Measurements from ENCODE around the gene XKR8. TPM values are rescaled to one million over a fixed set of nuclear protein-coding genes. Genes with fewer than 3 reads are reported as not detected.

XKR8 gene
- total RNA-seq, 1 donor from 2014 or later, result 13.8 TPM

DNA sequence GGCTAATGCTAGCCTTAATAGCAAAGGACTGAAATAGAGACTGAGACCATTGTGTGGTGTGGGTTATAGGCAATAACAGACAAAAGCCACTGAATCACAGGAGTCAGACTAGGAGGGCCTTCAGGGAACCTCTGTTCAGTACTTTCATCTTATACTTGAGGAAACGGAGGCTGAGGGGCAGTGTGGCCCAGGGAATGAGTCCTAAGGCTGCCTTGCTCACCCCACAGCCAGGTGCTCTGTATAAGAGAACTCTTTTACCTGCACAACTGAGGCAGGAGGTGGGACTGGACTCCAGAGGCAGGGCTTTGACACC lies 22.3 kb upstream of the XKR8 start:
- Mint-ChIP-seq H3K27ac (no peak overlapping the region), H3K4me1 (peaks cover 10% of the 10 kb centered on the region), H3K27me3 (ENCODE audit: low read depth) (peaks cover 21% of the 10 kb centered on the region), H3K9me3 (no peaks in the 10 kb centered on the region), H3K36me3 (no peaks in the 10 kb centered on the region), H3K4me3 (no peak overlapping the region)
- DNase-seq (ENCODE audit: low spot score in 2 of 2, unreplicated experiment in 2 of 2), result no peak
- TF ChIP-seq, protein P1, sequence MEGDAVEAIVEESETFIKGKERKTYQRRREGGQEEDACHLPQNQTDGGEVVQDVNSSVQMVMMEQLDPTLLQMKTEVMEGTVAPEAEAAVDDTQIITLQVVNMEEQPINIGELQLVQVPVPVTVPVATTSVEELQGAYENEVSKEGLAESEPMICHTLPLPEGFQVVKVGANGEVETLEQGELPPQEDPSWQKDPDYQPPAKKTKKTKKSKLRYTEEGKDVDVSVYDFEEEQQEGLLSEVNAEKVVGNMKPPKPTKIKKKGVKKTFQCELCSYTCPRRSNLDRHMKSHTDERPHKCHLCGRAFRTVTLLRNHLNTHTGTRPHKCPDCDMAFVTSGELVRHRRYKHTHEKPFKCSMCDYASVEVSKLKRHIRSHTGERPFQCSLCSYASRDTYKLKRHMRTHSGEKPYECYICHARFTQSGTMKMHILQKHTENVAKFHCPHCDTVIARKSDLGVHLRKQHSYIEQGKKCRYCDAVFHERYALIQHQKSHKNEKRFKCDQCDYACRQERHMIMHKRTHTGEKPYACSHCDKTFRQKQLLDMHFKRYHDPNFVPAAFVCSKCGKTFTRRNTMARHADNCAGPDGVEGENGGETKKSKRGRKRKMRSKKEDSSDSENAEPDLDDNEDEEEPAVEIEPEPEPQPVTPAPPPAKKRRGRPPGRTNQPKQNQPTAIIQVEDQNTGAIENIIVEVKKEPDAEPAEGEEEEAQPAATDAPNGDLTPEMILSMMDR (IDR thresholded peaks at IDR 0.05; ENCODE audit: unreplicated experiment), result no peak

DNA sequence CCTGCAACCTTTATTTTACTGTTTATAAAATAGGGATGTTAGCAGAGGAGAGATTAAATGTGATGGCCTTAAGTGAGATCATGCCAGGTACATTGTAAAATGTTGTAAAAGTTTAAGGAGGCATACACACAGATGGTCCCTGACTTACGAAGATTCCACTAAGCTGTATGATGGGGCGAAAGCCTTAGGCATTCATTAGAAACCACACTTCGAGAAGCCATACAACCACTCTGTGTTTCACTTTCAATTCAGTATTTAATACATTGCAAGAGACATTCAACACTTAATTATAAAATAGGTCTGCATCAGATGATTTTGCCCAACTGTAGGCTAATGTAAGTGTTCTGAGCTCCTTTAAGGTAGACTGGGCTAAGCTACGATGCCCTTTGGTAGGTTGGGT lies 21.3 kb upstream of the XKR8 start:
- Mint-ChIP-seq H3K27ac (no peak overlapping the region), H3K4me3 (no peak overlapping the region)

DNA sequence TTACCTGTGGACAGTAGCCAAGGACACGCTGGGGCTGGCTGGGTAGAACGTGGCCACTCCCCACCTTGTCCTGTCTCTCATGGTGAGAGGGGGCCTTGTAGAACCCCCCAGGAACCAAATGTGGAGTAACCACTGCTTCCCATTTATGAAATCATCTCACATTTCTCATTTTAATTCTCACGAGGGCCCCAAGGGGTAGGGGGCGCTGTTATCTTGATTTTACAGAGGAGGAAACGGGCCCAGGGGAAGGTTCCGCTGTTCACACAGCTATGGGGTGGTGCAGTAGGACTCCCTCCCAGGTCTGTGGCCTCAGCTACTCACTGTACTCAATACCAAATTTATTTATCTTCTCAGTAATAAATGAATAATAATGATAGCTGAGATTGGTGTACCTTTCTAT lies 19.5 kb upstream of the XKR8 start:
- Mint-ChIP-seq H3K4me1 (peaks cover 7% of the 10 kb centered on the region), H3K36me3 (no peaks in the 10 kb centered on the region), H3K27ac (no peak overlapping the region), H3K27me3 (ENCODE audit: low read depth) (peaks cover 12% of the 10 kb centered on the region), H3K4me3 (no peak overlapping the region), H3K9me3 (no peaks in the 10 kb centered on the region)
- no peak for DNase-seq (ENCODE audit: low spot score in 2 of 2, unreplicated experiment in 2 of 2)
- TF ChIP-seq, protein P1 (IDR thresholded peaks at IDR 0.05; ENCODE audit: unreplicated experiment), result no peak

More for the DNA sequence above, 21.3 kb upstream of the XKR8 start:
- TF ChIP-seq, protein P1 (IDR thresholded peaks at IDR 0.05; ENCODE audit: unreplicated experiment), result no peak
- peaks cover 20% of the 10 kb centered on the region for H3K27me3 Mint-ChIP-seq (ENCODE audit: low read depth)
- no peaks in the 10 kb centered on the region for H3K9me3 Mint-ChIP-seq
- DNase-seq (ENCODE audit: low spot score in 2 of 2, unreplicated experiment in 2 of 2), result no peak
- peaks cover 10% of the 10 kb centered on the region for H3K4me1 Mint-ChIP-seq
- H3K36me3 Mint-ChIP-seq, result no peaks in the 10 kb centered on the region

DNA sequence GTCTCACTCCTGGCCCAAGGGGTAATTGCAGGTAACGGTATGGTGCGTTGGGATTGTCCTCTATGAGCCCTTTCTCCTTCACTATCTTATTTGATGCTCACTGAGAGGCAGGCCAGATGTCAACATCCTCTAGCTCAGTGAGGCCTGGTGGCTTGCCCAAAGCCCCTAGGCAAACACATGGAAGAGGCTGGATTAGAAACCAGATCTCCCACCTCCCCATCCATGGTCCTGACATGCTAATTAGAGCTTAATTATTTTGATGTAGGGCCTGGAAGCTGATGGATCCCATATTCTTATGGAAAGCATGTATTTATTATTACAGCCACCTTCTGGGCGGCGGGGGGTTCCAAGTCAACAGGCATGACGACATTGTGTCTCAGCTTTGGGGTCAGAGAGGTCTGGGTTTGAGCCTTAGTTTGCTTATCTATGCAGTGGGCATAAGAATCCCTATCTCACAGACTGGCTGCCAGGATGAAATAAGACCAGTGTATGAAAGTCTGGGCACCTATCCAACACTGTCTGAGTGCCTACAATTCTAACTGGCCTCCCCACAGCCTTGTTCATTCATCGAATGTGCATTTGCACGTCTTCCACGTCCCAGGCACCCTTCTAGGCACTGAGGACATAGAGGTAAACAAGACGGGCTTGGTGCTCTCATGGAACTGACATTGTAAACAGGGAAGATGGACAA lies 18.8 kb upstream of the XKR8 start:
- DNase-seq (ENCODE audit: low spot score in 2 of 2, unreplicated experiment in 2 of 2), result no peak
- no peaks in the 10 kb centered on the region for H3K36me3 Mint-ChIP-seq
- peaks cover 5% of the 10 kb centered on the region for H3K27me3 Mint-ChIP-seq (ENCODE audit: low read depth)
- no peak overlapping the region for H3K4me3 Mint-ChIP-seq
- TF ChIP-seq, protein P1 (IDR thresholded peaks at IDR 0.05; ENCODE audit: unreplicated experiment), result no peak
- H3K4me1 Mint-ChIP-seq, result no peaks in the 10 kb centered on the region
- no peak overlapping the region for H3K27ac Mint-ChIP-seq
- no peaks in the 10 kb centered on the region for H3K9me3 Mint-ChIP-seq

DNA sequence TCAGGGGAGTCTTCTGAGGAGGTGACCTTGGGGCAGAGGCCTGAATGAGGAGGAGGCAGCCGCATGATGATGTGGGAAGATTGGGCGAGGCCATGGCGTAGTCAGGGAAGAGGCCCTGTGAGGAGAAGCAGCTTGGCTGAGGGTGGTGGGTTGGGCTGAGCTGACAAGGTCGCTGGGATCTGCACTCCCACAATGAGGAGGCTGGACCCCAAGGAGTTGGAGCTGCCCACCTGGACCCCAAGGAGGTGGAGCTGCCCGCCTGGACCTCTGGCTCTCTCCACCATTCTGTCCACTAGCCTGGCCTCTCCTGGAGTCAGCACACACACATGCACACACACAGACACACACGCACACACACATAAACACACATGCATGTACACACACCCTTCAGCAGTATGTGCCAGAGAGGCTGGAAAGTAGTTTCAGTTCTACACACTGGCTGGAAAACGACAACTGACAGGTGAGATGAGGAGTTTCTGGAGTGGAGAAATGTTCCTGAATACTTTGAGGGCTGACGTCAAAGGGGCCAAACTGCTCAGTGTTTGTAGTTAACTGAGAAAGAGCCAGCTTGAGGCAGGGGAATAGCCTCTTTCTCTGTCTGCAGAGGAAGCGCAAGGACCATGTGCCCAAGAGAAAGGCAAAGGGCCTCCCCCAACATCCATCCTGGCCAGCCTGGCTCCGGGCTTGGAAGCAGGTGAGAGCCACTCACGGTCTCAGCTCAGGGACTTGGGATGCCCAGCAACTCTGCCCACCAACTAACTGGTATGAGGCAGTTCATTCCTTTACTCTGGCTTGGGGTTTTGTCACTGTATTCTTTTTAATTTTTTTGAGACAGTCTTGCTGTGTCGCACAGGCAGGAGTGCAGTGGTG lies 17.9 kb upstream of the XKR8 start:
- no peak overlapping the region for H3K4me3 Mint-ChIP-seq
- TF ChIP-seq, protein P1 (IDR thresholded peaks at IDR 0.05; ENCODE audit: unreplicated experiment), result no peak
- H3K36me3 Mint-ChIP-seq, result no peaks in the 10 kb centered on the region
- no peaks in the 10 kb centered on the region for H3K4me1 Mint-ChIP-seq
- no peaks in the 10 kb centered on the region for H3K9me3 Mint-ChIP-seq
- DNase-seq (ENCODE audit: low spot score in 2 of 2, unreplicated experiment in 2 of 2), result no peak
- H3K27ac Mint-ChIP-seq, result no peak overlapping the region
- peaks cover 4% of the 10 kb centered on the region for H3K27me3 Mint-ChIP-seq (ENCODE audit: low read depth)

Data from mesothelial cell of epicardium (in vitro differentiated cells).